NCI-H526 treated with DMSO at 0.1 percent for 48 hours (cell line): ENCODE results near the gene SLC35A1.

Source experiments
- DNase-seq: peaks from one replicate; lab custom pipeline; 2025; lab: John Stamatoyannopoulos, UW

SLC35A1 gene

DNA sequence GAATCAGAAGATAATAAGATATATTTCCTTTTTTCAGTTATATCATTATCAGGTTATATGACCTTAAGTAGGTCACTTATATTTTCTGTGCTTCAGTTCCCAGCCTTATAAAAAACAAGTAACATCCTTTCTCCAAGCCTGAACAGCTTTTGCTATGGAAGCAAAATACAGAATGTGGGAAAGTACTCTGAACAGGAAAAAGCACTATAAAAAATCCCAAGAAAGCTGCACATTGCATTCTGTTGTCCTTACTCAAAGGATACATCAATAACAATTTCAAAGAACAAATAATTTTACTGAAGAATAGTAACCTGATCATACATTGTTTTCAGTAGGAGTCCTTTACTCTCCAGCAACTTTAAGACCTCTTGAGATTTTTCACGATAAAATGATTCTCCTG, 56.4 kb downstream of the SLC35A1 start:
- no peak for DNase-seq

DNA sequence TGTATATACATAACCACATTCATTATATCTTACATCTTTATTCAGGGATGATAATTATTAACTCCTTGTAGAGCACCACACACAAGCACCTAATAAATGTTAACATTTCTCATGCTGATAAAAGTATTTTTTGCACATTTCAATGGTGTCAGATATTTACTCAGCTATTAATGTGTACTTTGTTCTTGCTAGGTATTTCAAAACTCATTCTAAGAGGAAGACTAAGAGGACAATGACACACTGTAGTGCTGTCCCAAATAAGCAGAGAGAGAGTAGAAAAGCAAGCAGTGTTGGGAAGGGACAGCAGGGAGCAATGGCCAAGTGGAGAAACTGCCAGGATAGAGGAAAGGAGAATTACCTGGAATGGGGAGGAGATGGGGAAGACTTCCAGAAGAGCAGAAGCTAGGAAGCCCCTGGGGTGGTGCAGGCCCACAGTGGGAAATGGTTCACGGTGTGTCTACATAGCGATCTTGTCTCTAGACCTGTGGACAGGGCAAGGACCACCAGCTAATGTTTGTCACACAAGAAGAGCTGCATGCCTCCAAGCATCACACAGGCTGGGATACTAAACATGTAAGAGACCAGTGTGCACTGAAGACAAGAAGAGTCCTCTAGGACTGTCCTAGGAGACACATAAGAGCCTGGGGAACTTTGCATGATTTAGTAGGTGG, 61.7 kb downstream of the SLC35A1 start:
- no peak for DNase-seq

DNA sequence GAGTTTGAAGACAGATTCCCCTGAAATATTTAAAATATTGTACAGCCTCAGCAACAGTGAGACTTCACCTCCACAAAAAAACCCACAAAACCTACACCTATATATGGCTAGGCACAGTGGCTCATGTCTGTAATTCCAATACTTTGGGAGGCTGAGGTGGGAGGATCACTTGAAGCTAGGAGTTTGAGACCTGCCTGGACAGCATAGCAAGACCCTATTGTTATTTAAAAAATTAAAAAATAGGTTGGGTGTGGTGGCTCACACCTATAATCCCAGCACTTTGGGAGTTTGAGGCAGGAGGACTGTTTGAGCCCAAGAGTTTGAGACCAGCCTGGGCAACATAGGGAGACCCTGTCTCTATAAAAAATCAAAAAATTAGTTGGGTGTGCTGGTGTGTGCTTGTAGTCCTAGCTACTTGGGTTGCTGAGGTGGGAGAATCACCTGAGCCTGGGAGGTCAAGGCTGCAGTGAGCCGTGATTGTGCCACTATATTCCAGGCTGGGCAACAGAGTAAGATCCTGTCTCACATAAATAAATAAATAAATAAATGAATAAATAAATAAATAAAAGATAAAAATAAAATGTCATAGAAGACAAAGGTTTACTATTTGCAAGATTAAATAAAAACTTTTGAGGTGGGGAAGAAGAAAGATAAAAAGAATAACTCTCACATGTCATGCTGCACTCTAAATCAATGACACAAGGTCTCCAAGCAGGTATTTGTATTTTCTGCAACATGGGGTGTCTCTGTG, 65.9 kb downstream of the SLC35A1 start:
- DNase-seq: no peak

DNA sequence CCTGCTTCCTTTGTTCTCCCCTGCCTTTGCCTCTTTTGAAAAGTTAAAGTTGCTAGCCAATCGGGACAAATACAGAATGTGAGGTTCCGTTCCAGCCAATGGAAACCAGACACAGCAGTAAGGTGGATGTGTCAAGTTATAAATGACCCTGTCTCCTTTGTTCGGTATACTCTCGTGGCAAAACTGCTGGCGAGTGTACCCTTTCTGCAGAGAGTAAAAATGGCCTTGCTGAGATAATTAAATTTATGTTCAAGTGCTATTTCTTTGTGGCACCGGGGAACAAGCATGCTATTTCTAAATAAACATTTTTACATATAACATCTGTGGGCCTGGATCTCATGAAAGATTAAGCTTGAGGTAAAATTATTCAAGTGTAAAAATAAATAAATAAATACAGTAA, 66.8 kb downstream of the SLC35A1 start:
- no peak for DNase-seq

DNA sequence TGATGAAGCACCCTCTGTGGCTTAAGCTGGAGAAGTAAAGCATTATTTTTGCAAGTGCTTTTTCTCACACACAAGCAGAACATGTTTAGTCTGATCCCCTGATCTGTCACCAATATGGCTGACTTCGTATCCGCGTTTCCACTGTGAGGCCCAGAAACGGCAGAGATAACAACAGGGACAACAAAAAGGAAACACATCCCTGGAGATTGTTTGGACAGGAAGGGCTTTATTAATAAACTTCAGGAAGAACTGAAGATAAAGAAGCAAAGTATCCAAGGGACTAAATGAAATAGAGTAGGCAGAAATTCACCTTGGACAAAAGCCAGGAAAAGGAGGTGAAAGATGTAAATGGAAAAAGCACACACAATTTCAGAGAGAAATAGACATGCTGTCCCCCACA, 67.8 kb downstream of the SLC35A1 start:
- no peak for DNase-seq

DNA sequence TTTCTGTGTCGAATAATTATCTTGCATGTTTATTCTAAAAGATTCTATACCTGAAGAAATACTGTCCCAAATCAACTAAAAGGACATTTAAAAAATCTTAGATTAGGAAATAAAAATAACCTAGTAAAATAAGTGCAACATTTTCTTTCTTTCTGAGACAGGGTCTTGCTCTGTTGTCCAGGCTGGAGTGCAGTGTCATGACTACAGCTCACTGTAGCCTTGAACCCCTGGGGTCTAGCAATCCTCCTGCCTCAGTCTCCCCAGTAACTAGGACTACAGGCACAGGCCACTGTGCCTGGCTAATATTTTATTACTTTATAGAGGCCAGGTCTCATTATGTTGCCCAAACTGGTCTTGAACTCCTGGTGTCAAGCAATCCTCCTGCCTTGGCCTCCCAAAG, 68.3 kb downstream of the SLC35A1 start:
- DNase-seq: no peak

DNA sequence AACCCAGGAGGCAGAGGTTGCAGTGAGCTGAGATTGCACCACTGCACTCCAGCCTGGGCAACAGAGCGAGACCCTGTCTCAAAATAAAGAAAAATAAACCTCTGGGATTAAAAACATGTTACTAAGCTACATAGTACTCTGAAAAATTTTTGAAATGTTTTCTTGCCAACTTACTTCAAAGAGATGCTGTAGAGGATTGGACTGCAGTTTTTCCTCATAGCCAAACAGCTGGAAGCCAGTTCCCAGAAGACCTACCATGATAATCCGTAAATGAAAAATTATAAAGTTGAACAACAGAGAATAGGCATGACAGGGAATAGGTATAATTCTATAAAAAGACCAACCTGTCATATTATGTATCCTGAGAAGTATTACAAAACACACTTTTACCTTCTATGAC, 69.0 kb downstream of the SLC35A1 start:
- DNase-seq: no peak

DNA sequence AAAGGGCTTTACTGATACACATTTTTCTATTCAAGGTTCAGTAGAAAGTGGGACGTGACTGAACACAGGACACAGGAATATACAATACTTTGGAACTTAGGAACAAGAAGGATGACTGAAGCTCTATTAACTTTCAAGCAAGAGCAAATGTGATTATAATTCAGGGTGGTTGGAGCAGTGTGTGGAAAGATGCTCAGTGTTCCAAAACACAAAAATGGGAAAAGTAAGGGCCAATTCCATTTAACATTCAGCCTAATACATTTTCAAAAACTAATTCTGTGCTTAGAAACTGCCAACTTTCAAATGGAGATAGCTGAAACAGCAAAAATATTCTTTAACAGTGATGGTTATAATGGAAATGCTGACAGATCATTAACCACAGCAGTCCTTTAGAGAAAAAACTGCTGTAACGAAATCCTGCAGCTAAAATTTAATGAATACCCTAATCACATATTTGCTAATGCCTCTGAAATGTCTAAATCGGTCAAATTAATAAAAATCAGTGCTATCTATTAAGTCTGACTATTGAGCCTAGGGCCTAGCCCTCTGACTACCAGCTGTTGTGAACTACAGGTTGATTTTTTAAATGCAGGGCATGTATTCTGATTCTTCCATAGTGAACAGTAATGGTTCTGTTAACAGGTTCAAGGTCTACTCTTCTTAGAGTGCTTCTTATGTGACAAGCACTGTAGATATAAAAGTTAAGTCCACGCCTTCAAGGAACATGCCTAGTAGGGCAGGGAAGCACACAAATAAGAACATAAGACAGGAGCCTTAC, 71.1 kb downstream of the SLC35A1 start:
- no peak for DNase-seq

DNA sequence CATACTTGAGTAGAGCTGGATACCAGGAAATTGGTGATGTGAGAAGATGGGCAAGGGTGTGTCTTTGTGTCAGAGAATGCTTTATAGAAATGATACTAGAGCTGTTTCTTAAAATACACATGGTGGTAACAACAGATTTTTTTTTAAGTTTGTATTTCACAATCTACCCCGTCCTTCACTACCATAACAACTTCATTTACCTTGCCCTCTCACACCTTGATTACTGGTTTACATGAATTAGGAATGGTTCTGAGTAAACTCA, 71.6 kb downstream of the SLC35A1 start:
- no peak for DNase-seq

DNA sequence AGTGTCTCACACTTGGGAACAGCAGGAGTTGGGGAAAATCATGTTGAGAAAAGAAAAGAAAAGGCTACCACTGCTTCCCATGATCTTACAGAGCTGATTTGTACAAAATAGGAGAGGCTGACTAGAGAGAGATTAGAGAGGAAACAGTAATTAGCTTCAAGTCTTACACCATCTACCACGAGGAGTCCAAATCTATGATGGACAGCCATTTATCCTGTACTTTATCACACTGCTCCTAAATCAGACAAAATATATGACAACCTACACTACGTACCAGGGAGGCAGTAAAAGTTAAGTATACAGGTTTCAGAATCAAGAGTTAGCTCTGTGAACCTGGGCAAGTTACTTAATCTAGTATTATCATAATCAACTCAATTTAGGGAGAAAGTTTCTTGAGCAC, 79.0 kb downstream of the SLC35A1 start:
- no peak for DNase-seq

DNA sequence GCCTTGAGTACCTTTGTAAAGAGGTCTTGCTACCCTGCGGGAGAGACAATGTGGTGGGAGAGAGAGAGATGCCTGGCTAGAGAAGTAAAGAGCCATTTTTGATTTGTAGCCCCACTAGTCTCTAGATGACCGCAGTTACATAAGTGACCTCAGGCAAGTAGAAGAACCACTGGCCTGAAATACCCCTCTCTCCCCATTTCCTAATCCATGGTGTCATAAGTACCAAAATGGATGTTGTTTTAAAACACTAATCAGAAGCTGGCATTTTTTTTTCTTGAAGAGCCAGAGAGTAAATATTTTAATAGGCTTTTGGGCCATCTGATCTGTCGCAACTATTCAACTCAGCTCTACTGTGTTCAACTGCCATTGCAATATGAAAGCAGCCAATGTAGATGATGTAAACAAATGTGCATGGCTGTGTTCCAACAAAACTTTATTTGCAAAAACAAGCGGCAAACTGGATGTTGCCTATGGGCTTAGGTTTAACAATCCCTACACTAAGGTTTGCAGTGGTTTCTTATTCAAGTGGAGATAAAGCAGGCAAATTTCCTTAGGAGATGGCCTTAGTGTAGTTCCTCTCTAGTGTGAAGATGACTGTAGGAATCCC, 80.5 kb downstream of the SLC35A1 start:
- DNase-seq: no peak

DNA sequence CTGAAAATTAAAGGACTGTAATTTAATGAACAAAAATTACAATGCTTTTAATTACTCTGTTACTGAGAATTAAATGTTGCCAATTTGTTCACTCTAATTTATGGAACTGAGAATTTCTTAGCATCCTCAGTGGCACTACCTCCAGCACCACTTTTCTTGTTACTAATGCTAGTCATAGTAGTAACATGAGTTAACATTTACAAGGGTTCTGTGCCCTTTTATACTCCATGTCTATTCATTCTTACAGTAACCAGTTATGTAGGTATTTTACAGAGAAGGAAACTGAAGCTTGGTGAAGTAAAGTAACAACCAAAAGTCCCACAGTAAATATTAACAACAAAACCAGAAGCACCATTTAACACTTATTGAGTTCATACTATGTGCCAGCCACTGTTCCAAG, 82.7 kb downstream of the SLC35A1 start:
- DNase-seq: no peak

DNA sequence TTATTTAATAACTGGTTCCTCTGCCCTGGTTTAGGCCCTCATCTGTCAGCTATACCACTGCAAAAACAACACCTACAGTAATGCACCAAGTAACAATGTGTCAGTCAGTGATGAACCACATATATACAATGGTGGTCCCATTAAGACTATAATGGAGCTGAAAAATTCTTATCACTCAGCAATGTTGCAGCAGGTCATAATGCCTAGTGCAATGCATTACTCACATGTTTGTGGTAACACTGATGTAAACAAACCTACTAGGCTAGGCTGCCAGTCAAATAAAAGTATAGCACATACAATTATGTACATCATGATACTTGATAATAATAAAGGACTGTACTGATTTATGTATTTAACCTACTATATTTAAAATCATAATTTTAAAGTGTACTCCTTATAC, 85.7 kb downstream of the SLC35A1 start:
- DNase-seq: no peak

DNA sequence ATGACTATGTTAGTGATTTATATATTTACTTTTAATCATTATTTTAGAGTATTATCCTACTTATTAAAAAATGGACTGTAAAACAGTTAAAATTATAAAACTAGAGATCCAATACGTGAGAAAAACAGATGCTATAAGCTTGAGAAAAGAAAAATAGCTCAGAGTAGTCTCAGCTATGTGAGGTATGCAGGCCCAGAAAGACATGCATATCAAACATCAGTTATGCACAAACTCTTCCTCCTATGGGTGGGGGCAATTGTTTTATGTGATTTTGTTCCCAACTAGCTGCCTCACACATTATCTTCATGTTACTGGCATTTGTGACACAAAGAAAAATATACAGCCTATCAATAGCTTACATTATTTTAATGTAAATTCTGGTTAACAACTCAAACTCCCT, 88.2 kb downstream of the SLC35A1 start:
- no peak for DNase-seq
